HG02571 (cell line): ENCODE results near the gene VGF.
"Not testable (repeated sequence)": the region's sequence is repeated elsewhere in the genome, so short reads cannot be mapped to it uniquely, and the experiment has no call there.

Source experiments
- ATAC-seq: cut with Tn5 transposase; IDR thresholded peaks from one replicate; pipeline ENCODE4 v1.9.1; 2021; ENCODE audit warnings: mild to moderate bottlenecking, moderate library complexity; ENCODE audit not compliant: unreplicated experiment

VGF gene

GRCh38 chr7:101140339-101140699 is 25.1 kb downstream of the VGF start:
- no peak for ATAC-seq

- ATAC-seq, result peak; percentile 74
These were observed 27.0 kb downstream of the VGF start for GRCh38 chr7:101138213-101138870.

GRCh38 chr7:101137651-101138212 is 27.6 kb downstream of the VGF start:
- no peak for ATAC-seq

- no peak for ATAC-seq
These were observed 30.9 kb downstream of the VGF start for GRCh38 chr7:101134399-101134980.

GRCh38 chr7:101133621-101134398 is 31.6 kb downstream of the VGF start:
- ATAC-seq, result no peak

- ATAC-seq, result not testable (repeated sequence)
These were observed 32.5 kb downstream of the VGF start for GRCh38 chr7:101132626-101133600.

GRCh38 chr7:101129603-101130117 is 35.7 kb downstream of the VGF start:
- ATAC-seq, result no peak

GRCh38 chr7:101128040-101128834 is 37.1 kb downstream of the VGF start:
- ATAC-seq, result no peak

- no peak for ATAC-seq
These were observed 37.8 kb downstream of the VGF start for GRCh38 chr7:101127460-101128039.

GRCh38 chr7:101126651-101127459 is 38.5 kb downstream of the VGF start, which contains the start of gene SERPINE1:
Gene SERPINE1 (plus strand): TSS chr7:101127104. CDS start chr7:101128394, 1,290 bp downstream.
- ATAC-seq, result no peak

GRCh38 chr7:101125989-101126650 is 39.2 kb downstream of the VGF start:
- ATAC-seq, result no peak

GRCh38 chr7:101124376-101125056 is 40.9 kb downstream of the VGF start:
- ATAC-seq, result no peak

- no peak for ATAC-seq
These were observed 41.7 kb downstream of the VGF start for GRCh38 chr7:101123703-101124068.

- ATAC-seq, result no peak
These were observed 42.3 kb downstream of the VGF start for GRCh38 chr7:101122933-101123702.

- no peak for ATAC-seq
These were observed 43.1 kb downstream of the VGF start for GRCh38 chr7:101121991-101122932.
